DND-41 (cell line): ENCODE measurements around the gene NPPC.

ENCODE experiments used
- ATAC-seq: fragments of 200-7000 bp; cut with Tn5 transposase; 3 replicates; pipeline ENCODE4 v1.9.1; 2021; ENCODE audit warnings: low read depth; ENCODE audit not compliant: insufficient read depth
- DNase-seq: peaks from one replicate; pipeline ENCODE4 v3.0.0-alpha.2; 2020
- H2AFZ ChIP-seq: 2 replicates; pipeline ENCODE4 v1.6.0; 2012; ENCODE audit warnings: low read depth, low read length
- H3K27ac ChIP-seq: 2 replicates; pipeline ENCODE4 v1.5.1; 2012; ENCODE audit warnings: low read length, inconsistent platforms
- H3K27me3 ChIP-seq: fragments of 200-600 bp; sonication (generic); 2 replicates; pipeline ENCODE4 v1.6.0; 2012; ENCODE audit warnings: low read length, mild to moderate bottlenecking, inconsistent platforms; ENCODE audit not compliant: insufficient read depth, poor library complexity
- H3K36me3 ChIP-seq: 2 replicates; pipeline ENCODE4 v1.5.1; 2012; ENCODE audit warnings: low read length, inconsistent platforms; ENCODE audit not compliant: insufficient read depth
- H3K4me1 ChIP-seq: 2 replicates; pipeline ENCODE4 v1.5.1; 2012; ENCODE audit warnings: mild to moderate bottlenecking, low read length; ENCODE audit not compliant: insufficient read depth
- H3K4me2 ChIP-seq: 2 replicates; pipeline ENCODE4 v1.6.0; 2012; ENCODE audit warnings: mild to moderate bottlenecking, moderate library complexity, low read length, inconsistent platforms; ENCODE audit not compliant: insufficient read depth
- H3K4me3 ChIP-seq, 2 experiments: fragments of 200-600 bp in 1 of 2; shearing (Covaris generic) in 1 of 2; 2 replicates each; pipeline ENCODE4 v1.5.1; 2012 to 2016; ENCODE audit warnings: inconsistent platforms in 2 of 2, low read length in 2 of 2, mild to moderate bottlenecking in 2 of 2, low read depth in 1 of 2, moderate library complexity in 1 of 2
- H3K79me2 ChIP-seq: 2 replicates; pipeline ENCODE4 v1.6.0; 2012; ENCODE audit warnings: low read length, inconsistent platforms; ENCODE audit not compliant: insufficient read depth
- H3K9ac ChIP-seq: 2 replicates; pipeline ENCODE4 v1.6.0; 2012; ENCODE audit warnings: low read depth, mild to moderate bottlenecking, inconsistent platforms, low read length, moderate library complexity
- H3K9me3 ChIP-seq: 2 replicates; pipeline ENCODE4 v1.5.1; 2012; ENCODE audit warnings: low read length, moderate library complexity, mild to moderate bottlenecking, inconsistent platforms; ENCODE audit not compliant: insufficient read depth, severe bottlenecking
- H4K20me1 ChIP-seq: 2 replicates; pipeline ENCODE4 v1.6.0; 2012; ENCODE audit warnings: low read length; ENCODE audit not compliant: insufficient read depth
- EZH2 ChIP-seq: IDR thresholded peaks from 3 replicates; pipeline ENCODE4 v1.6.1; 2012; ENCODE audit warnings: borderline replicate concordance, low read depth, mild to moderate bottlenecking, moderate library complexity, low read length, inconsistent platforms; ENCODE audit not compliant: severe bottlenecking

The NPPC gene

GRCh38 chr2:231874944-231875343 is 51.3 kb downstream of the NPPC start:
- no peaks in the 10 kb centered on the region for H3K79me2 ChIP-seq
- H3K4me3 ChIP-seq, result no peak overlapping the region
- no peak overlapping the region for H2AFZ ChIP-seq
- no peak overlapping the region for H3K4me2 ChIP-seq
- no peak for TF ChIP-seq EZH2
- H3K9ac ChIP-seq, result no peak overlapping the region
- H3K27ac ChIP-seq, result no peak overlapping the region
- DNase-seq (no peak), ATAC-seq (no peak)
- no peaks in the 10 kb centered on the region for H4K20me1 ChIP-seq
- H3K36me3 ChIP-seq, result no peaks in the 10 kb centered on the region
- no peaks in the 10 kb centered on the region for H3K27me3 ChIP-seq
- H3K4me1 ChIP-seq, result no peaks in the 10 kb centered on the region
- H3K9me3 ChIP-seq, result no peaks in the 10 kb centered on the region
